Stimulated activated CD8-positive, alpha-beta memory T cell treated with anti-CD3 and anti-CD28 coated beads, Interleukin-4, amount 100 ng/mL, for 24 hours (primary cell): ENCODE data around the gene CEP250.
"Not testable (repeated sequence)": the region's sequence is repeated elsewhere in the genome, so short reads cannot be mapped to it uniquely, and the experiment has no call there.

Experiments
- DNase-seq: peaks from one replicate; pipeline ENCODE4 v3.0.0-alpha.2; 2020; ENCODE audit warnings: low read depth

CEP250 gene

GRCh38 chr20:35451295-35451694 is 4.1 kb upstream of the CEP250 start:
- DNase-seq, result no peak

DNA sequence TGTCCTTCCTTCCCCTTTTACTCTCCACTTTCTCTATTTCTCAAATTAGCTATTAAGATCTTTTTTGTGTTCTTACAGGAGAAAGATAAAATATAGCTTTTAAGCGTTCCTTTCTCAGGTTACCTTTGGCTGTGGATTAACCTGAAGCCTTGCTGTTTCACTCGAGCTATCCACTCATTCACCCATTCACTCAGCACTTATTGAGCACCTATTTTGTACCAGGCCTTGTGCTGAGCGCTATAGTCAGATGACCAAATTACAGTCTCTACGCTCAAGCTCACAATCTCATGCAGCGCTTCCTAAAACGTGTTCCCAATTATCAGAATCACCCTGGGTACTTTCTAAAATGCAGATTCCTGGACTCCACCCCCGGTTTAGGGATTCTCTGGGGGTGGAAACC is 1.8 kb upstream of the CEP250 start:
- DNase-seq, result no peak

DNA sequence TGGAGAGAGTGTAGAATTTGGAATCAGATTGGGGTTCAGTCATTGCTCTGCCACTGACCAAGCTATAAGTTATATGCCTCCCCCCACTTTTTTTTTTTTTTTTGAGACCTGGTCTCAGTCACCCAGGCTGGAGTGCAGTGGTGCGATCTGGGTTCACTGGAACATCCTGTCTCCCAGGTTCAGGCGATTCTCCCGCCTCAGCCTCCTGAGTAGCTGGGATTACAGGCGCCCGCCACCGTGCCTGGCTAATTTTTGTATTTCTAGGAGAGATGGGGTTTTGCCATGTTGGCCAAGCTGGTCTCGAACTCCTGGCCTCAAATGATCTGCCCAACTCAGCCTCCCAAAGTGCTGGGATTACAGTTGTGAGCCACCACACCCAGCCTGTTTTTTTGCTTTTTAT is 1.3 kb downstream of the CEP250 start:
- not testable (repeated sequence) for DNase-seq

- DNase-seq, result not testable (repeated sequence)
Measured at GRCh38 chr20:35457539-35457938, 2.1 kb downstream of the CEP250 start.

DNA sequence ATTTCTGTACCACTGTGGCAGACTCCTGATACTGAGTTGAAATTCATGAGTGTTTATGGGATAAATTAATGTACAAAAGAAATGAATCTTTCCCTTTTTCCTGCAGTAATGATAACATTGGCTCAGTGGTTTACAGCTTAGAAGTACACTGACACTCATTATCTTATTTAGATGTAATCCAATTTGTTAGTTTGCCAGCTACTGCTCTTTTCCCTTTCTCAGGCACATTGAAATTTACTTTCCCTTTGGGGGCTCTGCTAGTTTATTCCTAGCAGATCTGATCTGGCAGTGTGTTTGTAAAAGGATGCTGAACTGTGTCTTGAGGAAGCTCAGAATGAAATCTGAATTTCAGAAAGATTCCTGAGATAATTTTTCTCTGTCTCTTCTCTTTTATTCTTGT is 3.0 kb downstream of the CEP250 start:
- DNase-seq, result no peak

GRCh38 chr20:35461620-35462019 is 6.2 kb downstream of the CEP250 start:
- DNase-seq, result no peak

DNA sequence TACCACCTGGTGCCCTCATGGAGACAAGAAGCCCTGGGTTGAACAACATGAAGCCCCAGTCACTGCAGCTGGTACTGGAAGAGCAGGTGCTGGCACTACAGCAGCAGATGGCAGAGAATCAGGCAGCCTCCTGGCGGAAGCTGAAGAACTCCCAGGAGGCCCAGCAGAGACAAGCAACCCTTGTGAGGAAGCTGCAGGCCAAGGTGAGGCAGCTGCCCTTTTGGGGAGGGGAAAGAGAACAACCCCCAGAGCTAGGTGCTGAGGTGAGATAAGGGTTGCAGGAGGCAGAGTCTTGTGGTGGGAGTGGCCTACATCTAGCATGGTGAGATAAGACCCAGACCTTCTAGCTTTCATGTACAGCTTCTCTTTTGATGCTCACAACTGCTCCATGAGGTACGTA is 7.0 kb downstream of the CEP250 start:
- DNase-seq, result no peak

DNA sequence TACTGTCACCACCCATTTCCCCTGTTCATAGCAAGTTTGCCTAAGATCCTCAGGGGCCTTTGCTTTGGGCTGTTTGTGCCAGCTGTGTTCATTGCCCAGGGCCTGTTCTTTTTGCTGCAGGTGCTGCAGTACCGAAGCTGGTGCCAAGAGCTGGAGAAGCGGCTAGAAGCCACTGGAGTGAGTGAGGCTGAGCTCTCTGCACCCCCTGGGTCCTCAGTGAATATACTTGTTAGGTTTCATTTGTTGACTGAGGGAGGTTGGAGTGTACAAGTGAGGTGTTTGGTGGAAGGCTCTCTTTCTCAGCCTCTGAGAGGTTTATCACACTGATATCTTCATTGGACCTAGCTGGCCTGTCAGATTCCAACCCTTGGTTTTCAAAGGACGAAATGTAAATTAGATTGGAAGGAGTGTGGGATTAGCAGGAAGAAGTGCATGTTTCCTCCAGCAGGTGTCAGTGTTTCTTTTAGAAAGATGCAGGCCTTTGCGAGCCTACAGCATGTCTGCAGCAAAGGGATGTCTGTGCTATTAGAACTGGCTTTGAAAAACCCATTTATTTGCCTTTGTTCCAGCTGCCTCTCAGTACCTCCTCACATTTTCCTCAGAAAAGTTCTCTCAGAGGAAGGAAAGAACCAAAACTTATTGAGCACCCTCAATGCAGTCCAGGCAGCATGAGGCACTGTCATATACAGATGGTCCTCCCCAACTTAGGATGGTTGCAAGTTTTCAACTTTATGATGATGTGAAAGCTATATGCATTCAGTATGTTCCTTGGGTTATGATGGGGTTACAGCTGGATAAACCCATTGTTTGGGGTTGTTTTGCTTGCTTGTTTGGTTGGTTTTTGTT is 8.3 kb downstream of the CEP250 start:
- DNase-seq, result no peak

GRCh38 chr20:35465976-35466375 is 10.6 kb downstream of the CEP250 start:
- no peak for DNase-seq

DNA sequence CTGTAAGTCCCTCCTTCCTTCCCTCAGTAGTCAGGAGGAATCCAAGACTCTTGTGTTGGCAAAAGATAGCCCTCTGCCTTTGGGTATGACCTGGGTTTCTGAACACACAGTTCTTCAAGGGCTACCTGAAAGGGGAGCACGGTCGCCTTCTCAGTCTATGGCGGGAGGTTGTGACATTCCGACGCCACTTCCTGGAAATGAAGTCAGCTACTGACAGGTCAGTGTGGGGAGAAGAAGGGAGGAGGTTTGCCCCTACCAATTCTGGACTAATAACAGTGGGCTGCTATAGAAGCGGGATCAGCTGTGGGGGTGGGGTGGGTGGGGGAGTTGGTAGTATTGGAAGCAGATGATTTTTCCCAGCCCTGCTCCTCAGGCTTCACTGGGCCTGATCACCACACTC is 11.5 kb downstream of the CEP250 start:
- DNase-seq, result no peak

DNA sequence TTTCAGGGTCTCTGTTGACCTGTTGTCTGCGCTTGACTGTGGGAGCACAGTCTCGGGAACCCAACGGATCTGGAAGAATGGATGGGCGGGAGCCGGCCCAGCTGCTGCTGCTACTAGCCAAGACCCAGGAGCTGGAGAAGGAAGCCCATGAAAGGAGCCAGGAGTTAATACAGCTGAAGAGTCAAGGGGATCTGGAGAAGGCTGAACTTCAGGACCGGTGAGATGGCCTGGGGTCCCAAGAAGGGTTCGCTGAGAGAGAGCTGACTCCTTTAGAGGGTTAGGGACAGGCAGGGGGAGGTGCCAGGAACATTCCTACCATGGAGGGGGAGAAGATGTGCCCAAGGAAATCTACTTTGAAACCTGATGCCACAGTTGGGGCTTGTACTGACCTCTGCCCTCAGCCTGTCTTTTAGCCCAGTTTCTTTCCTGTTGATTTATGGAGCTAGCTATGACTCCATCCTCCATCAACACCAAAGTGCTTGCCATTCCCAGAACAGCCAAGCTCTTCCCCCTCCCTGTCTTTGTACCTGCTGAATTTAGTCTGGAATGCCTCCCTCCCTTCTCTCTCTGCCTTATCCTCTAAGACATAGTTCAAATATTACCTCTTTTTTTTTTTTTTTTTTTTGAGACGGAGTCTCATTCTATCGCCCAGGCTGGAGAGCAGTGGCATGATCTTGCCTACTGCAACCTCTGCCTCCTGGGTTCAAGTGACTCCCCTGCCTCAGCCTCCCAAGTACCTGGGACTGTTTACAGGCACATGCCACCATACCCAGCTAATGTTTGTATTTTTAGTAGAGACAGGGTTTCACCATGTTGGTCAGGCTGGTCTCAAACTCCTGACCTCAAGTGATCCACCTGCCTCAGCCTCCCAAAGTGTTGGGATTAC is 12.2 kb downstream of the CEP250 start:
- DNase-seq, result no peak

- DNase-seq, result no peak
Measured at GRCh38 chr20:35468671-35469334, 13.4 kb downstream of the CEP250 start.

DNA sequence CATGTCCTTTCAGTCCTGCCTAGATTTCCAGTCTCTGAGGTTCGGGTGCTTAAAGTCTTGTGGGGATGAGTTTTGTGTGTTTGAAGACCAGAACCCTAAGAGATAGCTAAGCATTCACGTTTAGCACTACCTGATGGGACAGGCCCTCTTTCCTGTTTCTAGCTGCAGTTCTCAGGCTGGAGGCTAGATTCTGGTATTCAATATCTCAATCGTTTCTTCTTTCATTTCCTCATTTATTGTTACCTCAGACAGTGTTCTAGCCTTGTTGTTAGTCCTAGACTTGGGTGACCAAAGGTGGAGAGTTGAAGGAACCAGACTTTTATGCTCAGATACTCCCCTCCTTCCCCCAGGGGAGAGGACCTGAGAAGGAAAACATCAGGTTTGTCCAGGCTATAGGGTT is 16.8 kb downstream of the CEP250 start:
- no peak for DNase-seq

DNA sequence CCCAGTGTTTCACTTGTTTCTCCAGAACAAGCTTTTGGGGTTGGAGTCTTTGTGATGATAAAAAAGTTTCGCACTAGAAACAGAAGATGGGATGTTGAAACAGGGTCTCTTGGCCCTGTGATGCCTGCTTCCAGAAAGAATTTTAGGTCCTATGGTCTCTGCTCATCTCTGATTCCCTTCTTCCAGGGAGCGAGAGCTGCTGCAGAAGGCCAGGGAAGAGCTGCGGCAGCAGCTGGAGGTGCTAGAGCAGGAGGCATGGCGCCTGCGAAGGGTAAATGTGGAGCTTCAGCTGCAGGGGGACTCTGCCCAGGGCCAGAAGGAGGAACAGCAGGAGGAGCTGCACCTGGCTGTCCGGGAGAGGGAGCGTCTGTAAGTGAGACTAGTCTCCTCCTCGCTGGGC is 18.3 kb downstream of the CEP250 start:
- DNase-seq, result no peak

DNA sequence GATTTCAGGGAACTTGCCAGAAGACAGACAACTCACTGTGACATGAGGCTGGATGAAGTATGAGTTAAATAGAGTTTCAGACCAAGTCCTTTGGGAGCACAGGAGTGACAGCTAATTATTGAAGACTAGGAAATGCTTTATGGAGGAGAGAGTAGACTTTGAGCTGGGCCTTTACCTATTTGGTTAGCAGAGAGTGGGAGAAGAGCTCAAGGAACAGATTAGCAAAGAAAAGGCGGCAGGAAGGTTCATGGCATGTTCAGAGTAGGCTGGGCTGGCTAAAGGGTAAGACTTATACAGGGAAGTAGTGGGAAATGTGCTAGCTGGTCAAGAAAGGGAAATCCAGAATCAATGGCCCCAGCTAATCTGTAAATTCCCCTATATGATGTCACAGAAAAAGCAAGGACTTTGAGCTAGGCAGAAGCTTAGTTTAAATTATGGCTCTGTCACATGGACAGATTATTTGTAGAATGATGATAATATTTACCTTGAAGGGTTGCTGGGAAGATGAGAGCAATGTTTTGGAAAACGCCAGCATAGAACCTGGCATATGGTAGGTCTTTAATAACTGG is 19.0 kb downstream of the CEP250 start:
- DNase-seq, result no peak

- no peak for DNase-seq
Measured at GRCh38 chr20:35476288-35476687, 20.9 kb downstream of the CEP250 start.

DNA sequence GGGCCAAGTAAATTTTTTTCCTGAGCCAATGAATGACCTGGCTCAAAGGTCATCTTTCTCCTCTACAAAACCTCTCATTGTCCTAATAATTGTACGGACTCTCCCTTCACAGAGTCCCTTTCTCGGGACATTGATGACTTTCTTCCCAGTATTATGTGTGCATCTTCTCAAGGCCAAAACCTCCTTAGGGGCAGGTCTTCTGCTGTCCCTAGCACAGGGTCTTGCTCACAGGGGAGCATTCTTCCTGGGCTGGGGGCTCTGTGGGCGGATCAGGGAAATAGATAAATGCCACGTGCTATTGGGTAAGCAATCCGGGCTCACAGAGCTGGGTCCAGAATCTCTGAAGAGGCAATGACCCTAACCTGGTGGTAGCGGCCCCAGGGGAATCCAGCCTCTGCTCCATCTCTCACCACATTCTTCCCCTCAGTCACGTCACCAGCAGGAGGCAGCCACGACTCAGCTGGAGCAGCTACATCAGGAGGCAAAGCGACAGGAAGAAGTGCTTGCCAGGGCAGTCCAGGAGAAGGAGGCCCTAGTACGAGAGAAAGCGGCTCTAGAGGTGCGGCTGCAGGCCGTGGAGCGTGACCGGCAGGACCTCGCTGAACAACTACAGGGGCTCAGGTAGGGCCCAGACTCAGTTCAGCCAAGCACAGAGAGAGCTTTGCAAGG is 23.5 kb downstream of the CEP250 start:
- DNase-seq, result no peak

DNA sequence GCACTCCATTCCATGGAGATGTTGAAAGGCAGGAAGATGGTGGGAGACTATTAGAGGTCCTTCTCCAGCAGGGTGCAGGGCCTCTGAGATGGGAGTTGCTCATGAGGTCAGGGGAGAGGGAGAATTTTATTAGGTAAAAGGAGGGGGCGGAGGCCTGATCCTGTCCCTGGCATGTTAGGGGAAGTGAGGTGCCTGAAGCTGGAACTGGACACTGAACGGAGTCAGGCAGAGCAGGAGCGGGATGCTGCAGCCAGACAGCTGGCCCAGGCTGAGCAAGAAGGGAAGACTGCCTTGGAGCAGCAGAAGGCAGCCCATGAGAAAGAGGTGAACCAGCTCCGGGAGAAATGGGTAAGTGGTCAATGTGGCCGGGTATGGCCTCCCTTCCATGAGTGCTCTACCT is 24.4 kb downstream of the CEP250 start:
- DNase-seq, result no peak

DNA sequence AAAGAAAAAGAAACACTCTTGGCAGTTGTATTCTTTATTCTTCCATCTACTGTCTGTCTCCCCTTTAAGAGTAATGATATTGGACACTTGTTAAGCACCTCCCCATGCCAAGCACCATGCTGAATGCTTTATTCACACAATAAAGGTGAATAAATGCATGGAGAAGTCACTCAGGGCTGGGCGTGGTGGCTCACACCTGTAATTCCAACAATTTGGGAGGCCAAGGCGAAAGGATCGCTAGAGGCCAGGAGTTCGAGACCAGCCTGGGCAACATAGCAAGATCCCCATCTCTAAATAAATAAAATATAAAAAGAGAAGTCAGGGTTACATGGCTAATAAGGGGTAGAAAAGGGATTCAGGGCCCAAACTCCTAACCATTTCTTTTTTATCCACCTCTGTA is 32.1 kb downstream of the CEP250 start:
- DNase-seq, result no peak

DNA sequence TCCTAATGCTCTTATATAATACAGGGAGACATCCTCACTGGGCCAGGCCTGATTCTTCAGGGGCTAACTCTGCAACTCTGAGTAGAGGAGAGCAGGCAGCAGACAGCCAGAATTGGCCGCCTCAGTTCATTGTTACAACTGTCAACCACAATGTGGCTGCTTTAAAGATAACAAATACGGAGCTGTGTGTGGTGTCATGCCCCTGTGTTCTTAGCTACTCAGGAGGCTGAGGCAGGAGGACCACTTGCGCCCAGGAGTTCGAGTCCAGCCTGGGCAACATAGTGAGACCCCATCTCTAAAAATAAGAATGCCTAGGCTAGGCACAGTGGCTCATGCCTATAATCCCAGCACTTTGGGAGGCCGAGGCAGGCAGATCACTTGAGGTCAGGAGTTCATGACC is 34.3 kb downstream of the CEP250 start:
- DNase-seq, result no peak

- peak; percentile 38 for DNase-seq
Measured at GRCh38 chr20:35490736-35491181, 35.4 kb downstream of the CEP250 start.

GRCh38 chr20:35491823-35492222 is 36.4 kb downstream of the CEP250 start:
- DNase-seq, result no peak
